Endothelial cell of umbilical vein (primary cell): ENCODE data around the gene FGD6. TPM values are rescaled to one million over a fixed set of nuclear protein-coding genes. Genes with fewer than 3 reads are reported as not detected.

ENCODE experiments used
- BruUV-seq: library from RNA; stranded (reverse); fragments of 400-500 nt; replicated peaks from 2 replicates; lab custom pipeline; 2021; lab: Mats Ljungman, UMichigan
- CTCF ChIA-PET: fragments of 300-600, 350-600 bp; sonication (Branson Sonifier 250); formaldehyde crosslinking; loops from one replicate; lab custom pipeline; 2021; ENCODE audit warnings: antibody characterized with exemption, inconsistent platforms; lab: Charles Lee
- POLR2A ChIA-PET: fragments of 300-600, 350-600 bp; sonication (Branson Sonifier 250); formaldehyde crosslinking; loops from one replicate; lab custom pipeline; 2021; ENCODE audit warnings: antibody characterized with exemption, inconsistent platforms; lab: Charles Lee
- DNase-seq: peaks from one replicate; pipeline ENCODE4 v3.0.0-alpha.2; 2011; ENCODE audit warnings: low read depth, low spot score
- FAIRE-seq: peaks from 2 replicates; lab custom pipeline; 2011; peaks lifted over from hg19 to GRCh38; lab: Jason Lieb, UNC
- H2AFZ ChIP-seq: 2 replicates; pipeline ENCODE4 v1.6.0; 2012; ENCODE audit warnings: low read depth, low read length, control low read depth, inconsistent platforms
- H3K27ac ChIP-seq: 2 replicates; pipeline ENCODE4 v1.5.1; 2011; ENCODE audit warnings: low read depth, mild to moderate bottlenecking, control low read depth, low read length, moderate library complexity; ENCODE audit not compliant: insufficient read depth
- H3K27me3 ChIP-seq, 2 experiments: 2 replicates each; pipeline versions ENCODE4 v1.6.0 to v1.6.1; 2011; ENCODE audit warnings: low read length in 2 of 2, mixed read lengths in 1 of 2; ENCODE audit not compliant: control insufficient read depth in 2 of 2, insufficient read depth in 2 of 2
- H3K36me3 ChIP-seq, 2 experiments: 2 replicates in 1 of 2; 3 replicates in 1 of 2; pipeline ENCODE4 v1.5.1; 2011; ENCODE audit warnings: low read length in 2 of 2, mild to moderate bottlenecking in 1 of 2, moderate library complexity in 1 of 2; ENCODE audit not compliant: control insufficient read depth in 2 of 2, insufficient read depth in 2 of 2; ENCODE audit errors: extremely low read depth in 1 of 2
- H3K4me1 ChIP-seq: 3 replicates; pipeline ENCODE4 v1.5.1; 2011; ENCODE audit warnings: mild to moderate bottlenecking, low read length; ENCODE audit not compliant: control insufficient read depth, insufficient read depth; ENCODE audit errors: extremely low read depth
- H3K4me2 ChIP-seq: 2 replicates; pipeline ENCODE4 v1.6.1; 2011; ENCODE audit warnings: low read length, control low read depth, mixed read lengths; ENCODE audit not compliant: insufficient read depth
- H3K4me3 ChIP-seq, 3 experiments: fragments of 200-600 bp in 1 of 3; sonication (generic), shearing (Covaris generic) in 1 of 3; replicated peaks in 1 of 3; 2 replicates each; pipeline ENCODE4 v1.5.1; 2011 to 2016; ENCODE audit warnings: control low read depth in 3 of 3, low read length in 3 of 3, mild to moderate bottlenecking in 2 of 3, inconsistent platforms in 1 of 3, low read depth in 1 of 3, moderate library complexity in 1 of 3; ENCODE audit not compliant: insufficient read depth in 1 of 3
- H3K79me2 ChIP-seq: 2 replicates; pipeline ENCODE4 v1.6.0; 2012; ENCODE audit warnings: low read length, inconsistent platforms; ENCODE audit not compliant: control insufficient read depth, insufficient read depth
- H3K9ac ChIP-seq: replicated peaks from 2 replicates; pipeline ENCODE3; 2011; ENCODE audit warnings: low read length, control low read depth; ENCODE audit not compliant: insufficient read depth; ENCODE audit errors: extremely low read depth
- H3K9me1 ChIP-seq: replicated peaks from 3 replicates; pipeline ENCODE4 v1.6.0; 2011; ENCODE audit warnings: mild to moderate bottlenecking, low read length; ENCODE audit not compliant: control insufficient read depth, insufficient read depth; ENCODE audit errors: extremely low read depth
- H3K9me3 ChIP-seq: replicated peaks from 2 replicates; pipeline ENCODE4 v1.5.1; 2012; ENCODE audit warnings: low read length, inconsistent platforms; ENCODE audit not compliant: control insufficient read depth, insufficient read depth
- H4K20me1 ChIP-seq: replicated peaks from 2 replicates; pipeline ENCODE3; 2011; ENCODE audit warnings: mild to moderate bottlenecking, low read length; ENCODE audit not compliant: control insufficient read depth, insufficient read depth; ENCODE audit errors: extremely low read depth
- CTCF ChIP-seq, 2 donors: IDR thresholded peaks; 1 replicate in 1 of 2; 2 replicates in 1 of 2; pipeline ENCODE4 v1.5.1; 2011; ENCODE audit warnings: low read length in 2 of 2, mild to moderate bottlenecking in 2 of 2, moderate library complexity in 2 of 2, control low read depth in 1 of 2, inconsistent platforms in 1 of 2, low read depth in 1 of 2; ENCODE audit not compliant: insufficient read depth in 1 of 2; ENCODE audit errors: extremely low read depth in 1 of 2
- EZH2 ChIP-seq: IDR thresholded peaks from 2 replicates; pipeline ENCODE4 v1.6.1; 2012; ENCODE audit warnings: borderline replicate concordance, low read depth, mild to moderate bottlenecking, moderate library complexity, low read length, inconsistent platforms; ENCODE audit not compliant: severe bottlenecking
- FOS ChIP-seq: IDR thresholded peaks from 2 replicates; pipeline ENCODE4 v1.6.1; 2011; ENCODE audit warnings: mild to moderate bottlenecking, low read length, moderate library complexity, borderline replicate concordance; ENCODE audit not compliant: insufficient read depth
- GATA2 ChIP-seq: IDR thresholded peaks from 2 replicates; pipeline ENCODE4 v1.7.0; 2011; ENCODE audit warnings: low read depth, mild to moderate bottlenecking, moderate library complexity, mixed read lengths, low read length; ENCODE audit not compliant: insufficient read length, insufficient read depth
- JUN ChIP-seq: IDR thresholded peaks from 2 replicates; pipeline ENCODE4 v1.6.1; 2011; ENCODE audit warnings: borderline replicate concordance, low read depth; ENCODE audit not compliant: insufficient read length, insufficient read depth
- MAX ChIP-seq: IDR thresholded peaks from 2 replicates; pipeline ENCODE4 v1.6.1; 2011; ENCODE audit not compliant: insufficient read depth, insufficient read length
- MYC ChIP-seq: IDR thresholded peaks from one replicate; pipeline ENCODE4 v1.6.1; 2011; ENCODE audit warnings: mild to moderate bottlenecking, low read depth, low read length
- POLR2A ChIP-seq: IDR thresholded peaks from 2 replicates; pipeline ENCODE4 v1.6.1; 2012; ENCODE audit warnings: low read depth, mild to moderate bottlenecking, control low read depth, low read length
- POLR2AphosphoS5 ChIP-seq: IDR thresholded peaks from 2 replicates; pipeline ENCODE4 v1.6.1; 2012; ENCODE audit warnings: low read depth, mild to moderate bottlenecking, control low read depth, low read length, moderate library complexity; ENCODE audit not compliant: insufficient read depth
- dilution Hi-C: fragments of 300-500 bp; cut with MboI; formaldehyde crosslinking; loops from one replicate; pipeline ENCODE4 v1.15.0; 2019; ENCODE audit warnings: low sequenced_read_pairs; ENCODE audit not compliant: extremely low pct_ligation_motif_present
- intact Hi-C: fragments of 100-400 bp; cut with micrococcal nuclease; formaldehyde crosslinking; loops from one replicate; pipeline ENCODE4 v1.10.0; 2022
- polyA plus RNA-seq, 4 experiments: library from polyadenylated mRNA; depleted of rRNA in 3 of 4; stranded (reverse) in 3 of 4; unstranded in 1 of 4; fragments of >200 nt; gene quantifications; 2 replicates each; pipeline versions ENCODE4 v1.2.1 to v1.2.3, GENCODE V29; 2011 to 2012; ENCODE audit warnings: missing spikeins in 1 of 4
- total RNA-seq: library from RNA; stranded (reverse); gene quantifications from 2 replicates; pipeline ENCODE4 v1.2.3, GENCODE V29; 2021

FGD6 gene
- total and polyA plus RNA-seq, 2 donors (not counting 3 experiments of a cell fraction or from before 2014, with no cell fraction given), result 5.9 to 14.0 TPM

- BruUV-seq, result no TSS peak
- ChIA-PET POLR2A (no interaction called here), CTCF (interaction anchor here (1.1 to 1.2 kb wide), 2 partner anchors 56 to 115 kb away, joined by 3 to 6 read pairs; no protein-coding TSS in a partner anchor)
- Histone ChIP-seq H3K79me2 (peaks cover 84% of the 10 kb centered on the region), H3K4me2 (no peak overlapping the region), H4K20me1 (peaks cover 4% of the 10 kb centered on the region), H3K27me3 (no peaks in the 10 kb centered on the region), H3K36me3 (peaks cover 0 to 13% of the 10 kb centered on the region in 2 experiments), H3K4me1 (peaks cover 13% of the 10 kb centered on the region), H3K9ac (no peak overlapping the region), H3K27ac (no peak overlapping the region), H3K9me1 (no peaks in the 10 kb centered on the region), H3K4me3 (no peak overlapping the region), H3K9me3 (no peaks in the 10 kb centered on the region), H2AFZ (no peak overlapping the region)
- intact Hi-C loops (no loop called here), dilution Hi-C loops (loop anchor here (25.0 kb wide), 1 partner anchor 108 kb away; no protein-coding TSS in a partner anchor)
- TF ChIP-seq MYC, result no peak
- TF ChIP-seq EZH2, result no peak
- TF ChIP-seq GATA2, result no peak
- no peak for TF ChIP-seq FOS
- no peak for TF ChIP-seq MAX
- TF ChIP-seq POLR2AphosphoS5, result no peak
- no peak for TF ChIP-seq POLR2A
- TF ChIP-seq CTCF (IDR thresholded peaks at IDR 0.05; ENCODE audit: extremely low read depth in 1 of 2, insufficient read depth in 1 of 2, low read depth in 1 of 2, low read length in 2 of 2), result no peak
- TF ChIP-seq JUN, result no peak
- no peak for DNase-seq
- no peak for FAIRE-seq
Observed at GRCh38 chr12:95220726-95221125, 3.5 kb upstream of the FGD6 start.
